BLaER1 treated with 17β-estradiol and CSF1 and Interleukin-3, amounts not matched to agents 10 nM and 100 nM (cell line): ENCODE data around the gene ORC2.
A peak's percentile ranks its signal among the peaks of the same experiment; 100 is the strongest.
"Not testable (repeated sequence)": the region's sequence is repeated elsewhere in the genome, so short reads cannot be mapped to it uniquely, and the experiment has no call there.

Experiments
- H3K27ac ChIP-seq, 11 experiments: shearing (Covaris generic); formaldehyde crosslinking; 2 replicates each; pipeline ENCODE4 v1.8.1; 2022
- H3K27me3 ChIP-seq, 11 experiments: shearing (Covaris generic); formaldehyde crosslinking; 2 replicates each; pipeline ENCODE4 v1.8.1; 2022
- H3K36me3 ChIP-seq, 11 experiments: shearing (Covaris generic); formaldehyde crosslinking; 2 replicates each; pipeline ENCODE4 v1.8.1; 2022
- H3K4me1 ChIP-seq, 10 experiments: shearing (Covaris generic); formaldehyde crosslinking; 2 replicates each; pipeline ENCODE4 v1.8.1; 2022
- H3K4me2 ChIP-seq, 11 experiments: shearing (Covaris generic); formaldehyde crosslinking; 2 replicates each; pipeline ENCODE4 v1.8.1; 2022
- H3K4me3 ChIP-seq, 10 experiments: shearing (Covaris generic); formaldehyde crosslinking; 2 replicates each; pipeline ENCODE4 v1.8.1; 2022
- H3K9ac ChIP-seq, 11 experiments: shearing (Covaris generic); formaldehyde crosslinking; 2 replicates each; pipeline ENCODE4 v1.8.1; 2022
- H3K9me3 ChIP-seq, 11 experiments: shearing (Covaris generic); formaldehyde crosslinking; replicated peaks in 1 of 11; 2 replicates each; pipeline ENCODE4 v1.8.1; 2022
- H4K20me1 ChIP-seq, 11 experiments: shearing (Covaris generic); formaldehyde crosslinking; 2 replicates each; pipeline ENCODE4 v1.8.1; 2022
- Cebpa-rat ChIP-seq, 11 experiments: shearing (Covaris generic); IDR thresholded peaks; 2 replicates each; pipeline ENCODE4 v1.8.1; 2022

ORC2 gene

GRCh38 chr2:200975672-200976071 lies 12.2 kb upstream of the ORC2 start:
- Histone ChIP-seq H3K4me3 (no peak overlapping the region), H3K4me2 (no peak overlapping the region), H3K27me3 (no peaks in the 10 kb centered on the region), H3K36me3 (peaks cover 5 to 41% (median 10%) of the 10 kb centered on the region in 11 experiments; a peak in 18 of 22 replicates), H3K9me3 (no peaks in the 10 kb centered on the region), H3K9ac (no peak overlapping the region), H3K27ac (no peak overlapping the region), H4K20me1 (no peaks in the 10 kb centered on the region), H3K4me1 (no peaks in the 10 kb centered on the region)
- no peak for TF ChIP-seq Cebpa-rat (IDR thresholded peaks at IDR 0.05)

- H3K9me3 ChIP-seq, H3K27ac ChIP-seq, H3K27me3 ChIP-seq, H3K9ac ChIP-seq, H3K4me2 ChIP-seq, H4K20me1 ChIP-seq, H3K4me3 ChIP-seq: not testable (repeated sequence)
- H3K36me3 ChIP-seq: peaks cover 0 to 22% (median 0%) of the 10 kb centered on the region in 11 experiments; a peak in 3 of 22 replicates
- H3K4me1 ChIP-seq: peaks cover 9 to 26% (median 13%) of the 10 kb centered on the region in 10 experiments; a peak in 19 of 20 replicates
These were observed 6.6 kb upstream of the ORC2 start for GRCh38 chr2:200970057-200970456.

- no peak for TF ChIP-seq Cebpa-rat (IDR thresholded peaks at IDR 0.05)
- no peaks in the 10 kb centered on the region for H4K20me1 ChIP-seq
- H3K9ac ChIP-seq: no peak overlapping the region
- peaks cover 20 to 38% (median 24%) of the 10 kb centered on the region in 10 experiments for H3K4me1 ChIP-seq
- H3K4me3 ChIP-seq: no peak overlapping the region
- no peaks in the 10 kb centered on the region for H3K27me3 ChIP-seq
- H3K9me3 ChIP-seq: no peaks in the 10 kb centered on the region
- peak overlapping the region in 3 of 11 experiments; percentile 39 to 50 (median 42); a peak in 2 of 22 replicates for H3K4me2 ChIP-seq
- peak overlapping the region in 2 of 11 experiments; percentile 3 to 34; a peak in 1 of 22 replicates for H3K27ac ChIP-seq
- peaks cover 0 to 22% (median 0%) of the 10 kb centered on the region in 11 experiments; a peak in 3 of 22 replicates for H3K36me3 ChIP-seq
These were observed 5.3 kb upstream of the ORC2 start for GRCh38 chr2:200968735-200969134.

- Histone ChIP-seq H3K4me2 (peak overlapping the region in 4 of 11 experiments; percentile 30 to 50 (median 40); a peak in 8 of 22 replicates), H4K20me1 (no peaks in the 10 kb centered on the region), H3K36me3 (peaks cover 0 to 22% (median 0%) of the 10 kb centered on the region in 11 experiments; a peak in 3 of 22 replicates), H3K9me3 (no peaks in the 10 kb centered on the region), H3K27ac (peak overlapping the region in 3 of 11 experiments; percentile 3 to 34 (median 25); a peak in 2 of 22 replicates), H3K4me1 (peaks cover 20 to 38% (median 24%) of the 10 kb centered on the region in 10 experiments), H3K4me3 (no peak overlapping the region), H3K9ac (no peak overlapping the region; a peak in 1 of 22 replicates), H3K27me3 (no peaks in the 10 kb centered on the region)
- no peak for TF ChIP-seq Cebpa-rat (IDR thresholded peaks at IDR 0.05)
These were observed 4.7 kb upstream of the ORC2 start for GRCh38 chr2:200968162-200968561.

- TF ChIP-seq Cebpa-rat (IDR thresholded peaks at IDR 0.05): no peak
- H3K27ac ChIP-seq: no peak overlapping the region
- H4K20me1 ChIP-seq: peaks cover 0 to 10% (median 5%) of the 10 kb centered on the region in 11 experiments; a peak in 6 of 22 replicates
- no peak overlapping the region for H3K4me3 ChIP-seq
- peaks cover 0 to 11% (median 0%) of the 10 kb centered on the region in 11 experiments; a peak in 3 of 22 replicates for H3K36me3 ChIP-seq
- peak overlapping the region in 6 of 11 experiments; percentile 1 to 32 (median 6); a peak in 5 of 22 replicates for H3K4me2 ChIP-seq
- H3K9me3 ChIP-seq: no peaks in the 10 kb centered on the region
- H3K9ac ChIP-seq: no peak overlapping the region
- H3K27me3 ChIP-seq: no peaks in the 10 kb centered on the region
- peaks cover 31 to 49% (median 34%) of the 10 kb centered on the region in 10 experiments for H3K4me1 ChIP-seq
These were observed 3.3 kb upstream of the ORC2 start for GRCh38 chr2:200966770-200967169.

- Histone ChIP-seq H3K27me3 (no peaks in the 10 kb centered on the region), H3K4me1 (peaks cover 40 to 60% (median 43%) of the 10 kb centered on the region in 10 experiments), H3K4me3 (peak overlapping the region; percentile 72 to 91 (median 82)), H3K4me2 (peak overlapping the region; percentile 69 to 86 (median 79)), H3K9ac (peak overlapping the region; percentile 81 to 91 (median 86); a peak in 21 of 22 replicates), H4K20me1 (peaks cover 0 to 30% (median 19%) of the 10 kb centered on the region in 11 experiments; a peak in 10 of 22 replicates), H3K36me3 (peaks cover 0 to 19% (median 8%) of the 10 kb centered on the region in 11 experiments; a peak in 11 of 22 replicates), H3K9me3 (no peaks in the 10 kb centered on the region), H3K27ac (peak overlapping the region in 6 of 11 experiments; percentile 84 to 93 (median 90); a peak in 7 of 22 replicates)
- TF ChIP-seq Cebpa-rat (IDR thresholded peaks at IDR 0.05): no peak
These were observed 1.0 kb upstream of the ORC2 start for GRCh38 chr2:200964498-200964897.

GRCh38 chr2:200963918-200964252 lies 425 bp upstream of the ORC2 start:
- peak overlapping the region; percentile 72 to 91 (median 82) for H3K4me3 ChIP-seq
- H3K36me3 ChIP-seq: peaks cover 0 to 25% (median 11%) of the 10 kb centered on the region in 11 experiments; a peak in 14 of 22 replicates
- not testable (repeated sequence) for H3K27me3 ChIP-seq, H3K9me3 ChIP-seq
- H3K4me1 ChIP-seq: peaks cover 40 to 57% (median 41%) of the 10 kb centered on the region in 10 experiments
- H3K27ac ChIP-seq: peak overlapping the region; percentile 66 to 93 (median 85); a peak in 21 of 22 replicates
- H3K4me2 ChIP-seq: peak overlapping the region; percentile 69 to 86 (median 79)
- H3K9ac ChIP-seq: peak overlapping the region; percentile 81 to 91 (median 86)
- H4K20me1 ChIP-seq: peaks cover 0 to 36% (median 19%) of the 10 kb centered on the region in 11 experiments; a peak in 10 of 22 replicates

GRCh38 chr2:200962811-200963123 lies 693 bp downstream of the ORC2 start:
- Histone ChIP-seq H3K9me3 (no peaks in the 10 kb centered on the region), H3K9ac (peak overlapping the region; percentile 81 to 91 (median 86)), H3K4me3 (peak overlapping the region; percentile 72 to 91 (median 82)), H3K36me3 (peaks cover 0 to 36% (median 19%) of the 10 kb centered on the region in 11 experiments; a peak in 17 of 22 replicates), H3K27ac (peak overlapping the region in 10 of 11 experiments; percentile 78 to 93 (median 86); a peak in 21 of 22 replicates), H4K20me1 (peaks cover 0 to 41% (median 19%) of the 10 kb centered on the region in 11 experiments; a peak in 10 of 22 replicates), H3K4me2 (peak overlapping the region; percentile 82 to 96 (median 90)), H3K4me1 (peaks cover 30 to 46% (median 40%) of the 10 kb centered on the region in 10 experiments), H3K27me3 (no peaks in the 10 kb centered on the region)
- TF ChIP-seq Cebpa-rat (IDR thresholded peaks at IDR 0.05): no peak

- H3K36me3 ChIP-seq: peaks cover 10 to 47% (median 30%) of the 10 kb centered on the region in 11 experiments
- peak overlapping the region in 5 of 11 experiments; percentile 83 to 89 (median 86); a peak in 4 of 22 replicates for H3K9ac ChIP-seq
- no peak overlapping the region for H3K27ac ChIP-seq
- H4K20me1 ChIP-seq: peaks cover 0 to 41% (median 19%) of the 10 kb centered on the region in 11 experiments; a peak in 10 of 22 replicates
- H3K9me3 ChIP-seq: no peaks in the 10 kb centered on the region
- peak overlapping the region; percentile 82 to 96 (median 90); a peak in 21 of 22 replicates for H3K4me2 ChIP-seq
- H3K27me3 ChIP-seq: no peaks in the 10 kb centered on the region
- H3K4me1 ChIP-seq: peaks cover 29 to 40% (median 36%) of the 10 kb centered on the region in 10 experiments
- H3K4me3 ChIP-seq: peak overlapping the region in 5 of 10 experiments; percentile 72 to 88 (median 85); a peak in 8 of 20 replicates
- no peak for TF ChIP-seq Cebpa-rat (IDR thresholded peaks at IDR 0.05)
These were observed 1.8 kb downstream of the ORC2 start for GRCh38 chr2:200961674-200962073.
